B cell (primary cell): Measurements from ENCODE around the gene FAM81A. TPM values are rescaled to one million over a fixed set of nuclear protein-coding genes. Genes with fewer than 3 reads are reported as not detected.

Experiments
- ATAC-seq: fragments of 200-7000 bp; cut with Tn5 transposase; one replicate; pipeline ENCODE4 v1.10.0; 2021; ENCODE audit warnings: low read depth, mild to moderate bottlenecking, moderate number of reproducible peaks, moderate library complexity
- CTCF ChIA-PET: fragments of 350-600 bp; sonication (Branson Sonifier 250); formaldehyde crosslinking; loops from one replicate; lab custom pipeline; 2021; ENCODE audit warnings: antibody characterized with exemption, inconsistent platforms; lab: Charles Lee
- POLR2A ChIA-PET: fragments of 350-600 bp; sonication (Branson Sonifier 250); formaldehyde crosslinking; loops from one replicate; lab custom pipeline; 2021; ENCODE audit warnings: antibody characterized with exemption; lab: Charles Lee
- DNase-seq: peaks from one replicate; pipeline ENCODE4 v3.0.0; 2013
- H2AFZ ChIP-seq: 2 replicates; pipeline ENCODE4 v1.6.1; 2012; ENCODE audit warnings: mild to moderate bottlenecking, low read depth, low read length; ENCODE audit not compliant: insufficient read depth, poor library complexity, severe bottlenecking
- H3K27ac ChIP-seq, 2 donors: 1 replicate in 1 of 2; 2 replicates in 1 of 2; pipeline ENCODE4 v1.5.1; 2012 to 2013; ENCODE audit warnings: low read length in 2 of 2, mild to moderate bottlenecking in 2 of 2, moderate library complexity in 1 of 2
- H3K27me3 ChIP-seq, 4 experiments: fragments of 200-600 bp in 1 of 4; sonication (generic) in 1 of 4; replicated peaks in 1 of 4; 1 replicate in 2 of 4; 2 replicates in 2 of 4; pipeline versions ENCODE4 v1.6.1 to v1.7.0; 2013 to 2016; ENCODE audit warnings: low read length in 3 of 4, mild to moderate bottlenecking in 2 of 4, mixed read lengths in 1 of 4, moderate library complexity in 1 of 4; ENCODE audit not compliant: insufficient read depth in 4 of 4, control insufficient read depth in 3 of 4; ENCODE audit errors: control extremely low read depth in 1 of 4
- H3K36me3 ChIP-seq, 2 experiments: replicated peaks in 1 of 2; 1 replicate in 1 of 2; 2 replicates in 1 of 2; pipeline versions ENCODE4 v1.6.1 to v1.7.1; 2013; ENCODE audit warnings: low read length in 1 of 2; ENCODE audit not compliant: insufficient read depth in 2 of 2, control insufficient read depth in 1 of 2; ENCODE audit errors: control extremely low read depth in 1 of 2, extremely low read depth in 1 of 2
- H3K4me1 ChIP-seq, 2 donors: fragments of 200-600 bp in 1 of 2; sonication (generic) in 1 of 2; 1 replicate in 1 of 2; 2 replicates in 1 of 2; pipeline versions ENCODE4 v1.5.1 to v1.6.1; 2013 to 2017; ENCODE audit warnings: low read length in 2 of 2; ENCODE audit not compliant: control insufficient read depth in 2 of 2, insufficient read depth in 2 of 2
- H3K4me2 ChIP-seq: replicated peaks from 2 replicates; pipeline ENCODE3; 2012; ENCODE audit warnings: mild to moderate bottlenecking, low read depth, low read length; ENCODE audit not compliant: poor library complexity, severe bottlenecking
- H3K4me3 ChIP-seq, 5 experiments: fragments of 200-600 bp in 1 of 5; sonication (generic) in 1 of 5; 1 replicate in 3 of 5; 2 replicates in 2 of 5; pipeline versions ENCODE4 v1.5.1 to v1.7.0; 2011 to 2016; ENCODE audit warnings: low read length in 4 of 5, mild to moderate bottlenecking in 4 of 5, low read depth in 2 of 5, control low read depth in 1 of 5, moderate library complexity in 1 of 5; ENCODE audit not compliant: insufficient read depth in 1 of 5; ENCODE audit errors: control extremely low read depth in 1 of 5, extremely low read depth in 1 of 5
- H3K79me2 ChIP-seq: fragments of 200-600 bp; sonication (generic); one replicate; pipeline ENCODE4 v1.6.0; 2016; ENCODE audit warnings: low read length; ENCODE audit not compliant: control insufficient read depth, insufficient read depth
- H3K9ac ChIP-seq: fragments of 200-600 bp; sonication (generic); 2 replicates; pipeline ENCODE4 v1.6.1; 2017; ENCODE audit warnings: mild to moderate bottlenecking, low read length, moderate library complexity
- H3K9me3 ChIP-seq, 3 donors: one replicate each; pipeline versions ENCODE4 v1.6.1 to v1.7.1; 2013; ENCODE audit warnings: low read length in 2 of 3; ENCODE audit not compliant: control insufficient read depth in 2 of 3, insufficient read depth in 1 of 3; ENCODE audit errors: control extremely low read depth in 1 of 3
- H4K20me1 ChIP-seq: 2 replicates; pipeline ENCODE4 v1.6.0; 2012; ENCODE audit warnings: mild to moderate bottlenecking, low read length; ENCODE audit not compliant: insufficient read depth, control insufficient read depth, poor library complexity, severe bottlenecking
- H3K27ac Mint-ChIP-seq: one replicate; pipeline ENCODE4 v1.8.0; 2021; ENCODE audit warnings: mixed read lengths
- H3K27me3 Mint-ChIP-seq: one replicate; pipeline ENCODE4 v1.8.0; 2021; ENCODE audit warnings: mixed read lengths
- H3K4me1 Mint-ChIP-seq: one replicate; pipeline ENCODE4 v1.8.0; 2021; ENCODE audit warnings: mixed read lengths
- H3K4me3 Mint-ChIP-seq: one replicate; pipeline ENCODE4 v1.8.0; 2021; ENCODE audit warnings: mixed read lengths
- H3K9me3 Mint-ChIP-seq: one replicate; pipeline ENCODE4 v1.8.0; 2022; ENCODE audit warnings: mixed read lengths; ENCODE audit not compliant: insufficient read depth
- CTCF ChIP-seq: fragments of 200-600 bp; IDR thresholded peaks from one replicate; pipeline ENCODE4 v1.8.0; 2022; ENCODE audit warnings: antibody characterized with exemption, mild to moderate bottlenecking
- EZH2 ChIP-seq: IDR thresholded peaks from 2 replicates; pipeline ENCODE4 v1.6.1; 2012; ENCODE audit warnings: borderline replicate concordance, low read depth, mild to moderate bottlenecking, moderate library complexity, low read length; ENCODE audit not compliant: insufficient read depth, poor library complexity, severe bottlenecking
- WGBS: methylation state at CpG from one replicate; pipeline ENCODE4 v1.1.5; 2013; ENCODE audit warnings: missing lambda C conversion rate; ENCODE audit not compliant: insufficient coverage; 5-methylcytosine and 5-hydroxymethylcytosine counted together
- intact Hi-C: fragments of 100-400 bp; cut with micrococcal nuclease; formaldehyde crosslinking; loops from one replicate; pipeline ENCODE4 v1.10.0; 2022
- polyA plus RNA-seq: library from polyadenylated mRNA; depleted of rRNA; stranded (reverse); fragments of >200 nt; gene quantifications from 2 replicates; pipeline ENCODE4 v1.2.3, GENCODE V29; 2012
- total RNA-seq, 2 donors: library from RNA; stranded (reverse); fragments of 120-200 nt in 1 of 2; gene quantifications; 1 replicate in 1 of 2; 2 replicates in 1 of 2; pipeline versions ENCODE4 v1.2.3 to v1.2.4, GENCODE V29; 2013 to 2022

FAM81A gene
- total and polyA plus RNA-seq, 2 donors (not counting 1 experiment from before 2014, with no cell fraction given), result 2.0 to 3.9 TPM

GRCh38 chr15:59416816-59417215 is 21.2 kb upstream of the FAM81A start:
- Mint-ChIP-seq H3K9me3 (no peaks in the 10 kb centered on the region), H3K27ac (no peak overlapping the region), H3K4me3 (no peak overlapping the region), H3K27me3 (no peaks in the 10 kb centered on the region), H3K4me1 (peaks cover 63% of the 10 kb centered on the region)
- Histone ChIP-seq H3K4me3 (no peak overlapping the region), H3K9me3 (no peaks in the 10 kb centered on the region), H3K9ac (no peak overlapping the region), H3K36me3 (no peaks in the 10 kb centered on the region), H3K79me2 (no peaks in the 10 kb centered on the region), H3K27ac (no peak overlapping the region), H3K27me3 (no peaks in the 10 kb centered on the region), H2AFZ (no peak overlapping the region), H4K20me1 (no peaks in the 10 kb centered on the region), H3K4me2 (no peak overlapping the region), H3K4me1 (peaks cover 43 to 55% of the 10 kb centered on the region in 2 donors)
- DNase-seq, result no peak
- 94% methylated on average over 3 of the region's 4 CpGs for WGBS
- ChIA-PET POLR2A (no interaction called here), CTCF (interaction anchor here (1.0 kb wide), 1 partner anchor 76 kb away, joined by 3 read pairs; no protein-coding TSS in a partner anchor)
- no peak for TF ChIP-seq CTCF
- no peak for TF ChIP-seq EZH2
- ATAC-seq, result no peak
- intact Hi-C loops, result no loop called here

GRCh38 chr15:59419170-59419569 is 18.8 kb upstream of the FAM81A start:
- intact Hi-C loops, result no loop called here
- no peaks in the 10 kb centered on the region for H3K9me3 Mint-ChIP-seq

More at GRCh38 chr15:59419170-59419569, 18.8 kb upstream of the FAM81A start:
- no peak for DNase-seq
- Histone ChIP-seq H3K79me2 (no peaks in the 10 kb centered on the region), H3K9ac (no peak overlapping the region), H3K36me3 (no peaks in the 10 kb centered on the region), H3K27me3 (no peaks in the 10 kb centered on the region), H3K4me1 (peaks cover 24 to 36% of the 10 kb centered on the region in 2 donors), H3K9me3 (no peaks in the 10 kb centered on the region), H4K20me1 (no peaks in the 10 kb centered on the region), H3K4me3 (no peak overlapping the region), H2AFZ (no peak overlapping the region), H3K27ac (peak overlapping the region in 1 of 2 donors; percentile 2), H3K4me2 (no peak overlapping the region)
- H3K4me3 Mint-ChIP-seq, result no peak overlapping the region
- H3K27me3 Mint-ChIP-seq, result no peaks in the 10 kb centered on the region
- TF ChIP-seq EZH2 (no peak), CTCF (no peak)
- peaks cover 45% of the 10 kb centered on the region for H3K4me1 Mint-ChIP-seq
- ChIA-PET POLR2A (no interaction called here), CTCF (interaction anchor here (0.9 to 1.1 kb wide), 3 partner anchors 172 to 173 kb away, joined by 3 to 4 read pairs (median 3); no protein-coding TSS in a partner anchor)
- WGBS, result 29% methylated on average over 1 of the region's 1 CpG
- peak overlapping the region; percentile 26 for H3K27ac Mint-ChIP-seq
- no peak for ATAC-seq
